ENCODE data around the gene TAS1R1. TPM values are rescaled to one million over a fixed set of nuclear protein-coding genes. Genes with fewer than 3 reads are reported as not detected.

Gene TAS1R1
- total and polyA plus RNA-seq, 9 of the 15 experiments (the other 6 are each of a cell fraction or from before 2014, with no cell fraction given), result 0.06 TPM; not detected in 8

DNA sequence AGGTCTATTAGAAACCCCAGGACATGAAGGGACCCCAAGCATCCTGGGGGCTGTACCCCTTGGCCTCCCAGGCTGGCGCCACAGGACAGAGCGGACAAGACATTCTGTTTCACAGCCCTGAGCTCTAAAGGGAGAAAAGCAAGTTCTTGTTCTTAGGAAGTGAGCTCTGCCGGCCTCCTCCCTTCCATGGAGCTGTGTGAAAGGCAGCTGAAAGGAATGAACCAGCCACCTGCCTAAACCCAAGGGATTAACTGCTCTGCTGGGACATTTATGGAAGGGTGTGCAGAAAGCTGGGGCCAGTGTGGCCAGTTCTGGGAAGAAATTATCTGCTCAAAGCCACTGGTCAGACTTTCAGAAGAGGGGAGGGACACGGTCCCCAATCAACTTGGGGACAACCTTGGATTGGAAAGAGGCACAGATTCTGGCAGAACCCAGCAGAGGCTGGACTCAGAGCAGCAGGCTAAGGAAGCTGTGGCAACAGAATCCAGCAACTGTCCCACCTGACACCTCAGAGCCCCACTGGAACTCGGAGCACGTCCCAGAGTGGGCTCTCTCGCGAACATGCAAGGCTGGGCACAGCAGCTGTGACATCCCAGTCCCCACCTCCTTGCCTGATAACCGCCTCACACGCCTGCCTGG lies 45.4 kb downstream of the TAS1R1 start (continued):
- TF ChIP-seq, protein P1, sequence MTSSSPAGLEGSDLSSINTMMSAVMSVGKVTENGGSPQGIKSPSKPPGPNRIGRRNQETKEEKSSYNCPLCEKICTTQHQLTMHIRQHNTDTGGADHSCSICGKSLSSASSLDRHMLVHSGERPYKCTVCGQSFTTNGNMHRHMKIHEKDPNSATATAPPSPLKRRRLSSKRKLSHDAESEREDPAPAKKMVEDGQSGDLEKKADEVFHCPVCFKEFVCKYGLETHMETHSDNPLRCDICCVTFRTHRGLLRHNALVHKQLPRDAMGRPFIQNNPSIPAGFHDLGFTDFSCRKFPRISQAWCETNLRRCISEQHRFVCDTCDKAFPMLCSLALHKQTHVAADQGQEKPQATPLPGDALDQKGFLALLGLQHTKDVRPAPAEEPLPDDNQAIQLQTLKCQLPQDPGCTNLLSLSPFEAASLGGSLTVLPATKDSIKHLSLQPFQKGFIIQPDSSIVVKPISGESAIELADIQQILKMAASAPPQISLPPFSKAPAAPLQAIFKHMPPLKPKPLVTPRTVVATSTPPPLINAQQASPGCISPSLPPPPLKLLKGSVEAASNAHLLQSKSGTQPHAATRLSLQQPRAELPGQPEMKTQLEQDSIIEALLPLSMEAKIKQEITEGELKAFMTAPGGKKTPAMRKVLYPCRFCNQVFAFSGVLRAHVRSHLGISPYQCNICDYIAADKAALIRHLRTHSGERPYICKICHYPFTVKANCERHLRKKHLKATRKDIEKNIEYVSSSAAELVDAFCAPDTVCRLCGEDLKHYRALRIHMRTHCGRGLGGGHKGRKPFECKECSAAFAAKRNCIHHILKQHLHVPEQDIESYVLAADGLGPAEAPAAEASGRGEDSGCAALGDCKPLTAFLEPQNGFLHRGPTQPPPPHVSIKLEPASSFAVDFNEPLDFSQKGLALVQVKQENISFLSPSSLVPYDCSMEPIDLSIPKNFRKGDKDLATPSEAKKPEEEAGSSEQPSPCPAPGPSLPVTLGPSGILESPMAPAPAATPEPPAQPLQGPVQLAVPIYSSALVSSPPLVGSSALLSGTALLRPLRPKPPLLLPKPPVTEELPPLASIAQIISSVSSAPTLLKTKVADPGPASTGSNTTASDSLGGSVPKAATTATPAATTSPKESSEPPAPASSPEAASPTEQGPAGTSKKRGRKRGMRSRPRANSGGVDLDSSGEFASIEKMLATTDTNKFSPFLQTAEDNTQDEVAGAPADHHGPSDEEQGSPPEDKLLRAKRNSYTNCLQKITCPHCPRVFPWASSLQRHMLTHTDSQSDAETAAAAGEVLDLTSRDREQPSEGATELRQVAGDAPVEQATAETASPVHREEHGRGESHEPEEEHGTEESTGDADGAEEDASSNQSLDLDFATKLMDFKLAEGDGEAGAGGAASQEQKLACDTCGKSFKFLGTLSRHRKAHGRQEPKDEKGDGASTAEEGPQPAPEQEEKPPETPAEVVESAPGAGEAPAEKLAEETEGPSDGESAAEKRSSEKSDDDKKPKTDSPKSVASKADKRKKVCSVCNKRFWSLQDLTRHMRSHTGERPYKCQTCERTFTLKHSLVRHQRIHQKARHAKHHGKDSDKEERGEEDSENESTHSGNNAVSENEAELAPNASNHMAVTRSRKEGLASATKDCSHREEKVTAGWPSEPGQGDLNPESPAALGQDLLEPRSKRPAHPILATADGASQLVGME (CRISPR knock-in tag; IDR thresholded peaks at IDR 0.05), result no peak
- TF ChIP-seq, protein P2, sequence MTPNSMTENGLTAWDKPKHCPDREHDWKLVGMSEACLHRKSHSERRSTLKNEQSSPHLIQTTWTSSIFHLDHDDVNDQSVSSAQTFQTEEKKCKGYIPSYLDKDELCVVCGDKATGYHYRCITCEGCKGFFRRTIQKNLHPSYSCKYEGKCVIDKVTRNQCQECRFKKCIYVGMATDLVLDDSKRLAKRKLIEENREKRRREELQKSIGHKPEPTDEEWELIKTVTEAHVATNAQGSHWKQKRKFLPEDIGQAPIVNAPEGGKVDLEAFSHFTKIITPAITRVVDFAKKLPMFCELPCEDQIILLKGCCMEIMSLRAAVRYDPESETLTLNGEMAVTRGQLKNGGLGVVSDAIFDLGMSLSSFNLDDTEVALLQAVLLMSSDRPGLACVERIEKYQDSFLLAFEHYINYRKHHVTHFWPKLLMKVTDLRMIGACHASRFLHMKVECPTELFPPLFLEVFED (CRISPR knock-in tag; conservative IDR thresholded peaks at IDR 0.05), result no peak
- no peak for TF ChIP-seq SMARCA4 (IDR thresholded peaks at IDR 0.05)
- TF ChIP-seq, protein P3, sequence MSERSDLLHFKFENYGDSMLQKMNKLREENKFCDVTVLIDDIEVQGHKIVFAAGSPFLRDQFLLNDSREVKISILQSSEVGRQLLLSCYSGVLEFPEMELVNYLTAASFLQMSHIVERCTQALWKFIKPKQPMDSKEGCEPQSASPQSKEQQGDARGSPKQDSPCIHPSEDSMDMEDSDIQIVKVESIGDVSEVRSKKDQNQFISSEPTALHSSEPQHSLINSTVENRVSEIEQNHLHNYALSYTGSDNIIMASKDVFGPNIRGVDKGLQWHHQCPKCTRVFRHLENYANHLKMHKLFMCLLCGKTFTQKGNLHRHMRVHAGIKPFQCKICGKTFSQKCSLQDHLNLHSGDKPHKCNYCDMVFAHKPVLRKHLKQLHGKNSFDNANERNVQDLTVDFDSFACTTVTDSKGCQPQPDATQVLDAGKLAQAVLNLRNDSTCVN (CRISPR knock-in tag; IDR thresholded peaks at IDR 0.05), result no peak
- TF ChIP-seq GATAD2B (IDR thresholded peaks at IDR 0.05; ENCODE audit: borderline replicate concordance), result no peak
- TF ChIP-seq NCOA1 (IDR thresholded peaks at IDR 0.05; ENCODE audit: low read depth), result no peak
- no peak for TF ChIP-seq JUND (IDR thresholded peaks at IDR 0.05; ENCODE audit: borderline replicate concordance, low read depth, low read length)
- TF ChIP-seq JUND (tag; IDR thresholded peaks at IDR 0.05; ENCODE audit: borderline replicate concordance, low read depth, low read length), result no peak
- no peak for TF ChIP-seq SRSF9 (IDR thresholded peaks at IDR 0.05; ENCODE audit: borderline replicate concordance, low read depth, low read length)
- TF ChIP-seq ELF2 (CRISPR knock-in tag; IDR thresholded peaks at IDR 0.05), result no peak
- TF ChIP-seq PRMT5 (CRISPR knock-in tag; IDR thresholded peaks at IDR 0.05), result no peak
- TF ChIP-seq HDGF (IDR thresholded peaks at IDR 0.05), result no peak; the same call in 1 of the 2 replicates
- TF ChIP-seq BRCA1 (IDR thresholded peaks at IDR 0.05), result no peak
- TF ChIP-seq BRCA1 (CRISPR knock-in tag; IDR thresholded peaks at IDR 0.05), result no peak
- TF ChIP-seq PYGO2 (tag; IDR thresholded peaks at IDR 0.05), result no peak
